ENCODE results near the gene KLC1.

The KLC1 gene

DNA sequence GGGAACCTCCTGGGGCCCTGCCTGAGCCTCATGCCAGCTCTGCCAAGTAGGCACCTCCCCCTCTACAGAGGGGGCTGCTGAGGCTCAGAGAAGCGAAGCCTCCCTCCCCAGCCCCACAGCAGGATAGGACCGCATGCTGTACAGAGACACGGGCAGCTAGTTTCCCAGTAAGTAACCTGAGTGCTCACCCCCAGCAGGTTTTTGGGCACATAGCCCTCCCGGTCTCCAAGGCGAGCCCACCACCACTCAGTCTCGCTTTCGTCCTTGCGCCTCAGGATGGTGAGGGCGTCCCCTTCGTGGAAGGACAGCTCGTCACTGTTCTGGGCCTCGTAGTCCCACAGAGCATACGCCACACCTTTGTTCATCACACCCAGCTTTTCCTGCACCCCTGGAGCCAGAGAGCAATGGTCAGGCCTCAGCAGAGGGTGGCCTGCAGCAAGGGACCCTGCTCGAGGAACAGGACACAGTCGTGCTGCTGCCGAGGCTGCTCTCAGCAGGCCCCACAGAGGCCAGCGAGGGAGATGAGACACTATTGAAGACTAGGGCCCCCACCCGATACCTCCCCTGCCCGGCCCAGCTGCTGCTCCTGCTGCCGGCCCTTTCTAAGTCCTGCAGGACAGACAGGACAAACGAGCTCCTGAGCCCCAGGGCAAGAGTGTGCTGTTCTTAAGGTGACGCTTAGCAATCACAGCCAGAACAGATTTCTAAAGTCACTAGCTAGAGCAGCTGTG is 107.0 kb downstream of the KLC1 start:
- no peak for DNase-seq (ENCODE audit: low read depth)

DNA sequence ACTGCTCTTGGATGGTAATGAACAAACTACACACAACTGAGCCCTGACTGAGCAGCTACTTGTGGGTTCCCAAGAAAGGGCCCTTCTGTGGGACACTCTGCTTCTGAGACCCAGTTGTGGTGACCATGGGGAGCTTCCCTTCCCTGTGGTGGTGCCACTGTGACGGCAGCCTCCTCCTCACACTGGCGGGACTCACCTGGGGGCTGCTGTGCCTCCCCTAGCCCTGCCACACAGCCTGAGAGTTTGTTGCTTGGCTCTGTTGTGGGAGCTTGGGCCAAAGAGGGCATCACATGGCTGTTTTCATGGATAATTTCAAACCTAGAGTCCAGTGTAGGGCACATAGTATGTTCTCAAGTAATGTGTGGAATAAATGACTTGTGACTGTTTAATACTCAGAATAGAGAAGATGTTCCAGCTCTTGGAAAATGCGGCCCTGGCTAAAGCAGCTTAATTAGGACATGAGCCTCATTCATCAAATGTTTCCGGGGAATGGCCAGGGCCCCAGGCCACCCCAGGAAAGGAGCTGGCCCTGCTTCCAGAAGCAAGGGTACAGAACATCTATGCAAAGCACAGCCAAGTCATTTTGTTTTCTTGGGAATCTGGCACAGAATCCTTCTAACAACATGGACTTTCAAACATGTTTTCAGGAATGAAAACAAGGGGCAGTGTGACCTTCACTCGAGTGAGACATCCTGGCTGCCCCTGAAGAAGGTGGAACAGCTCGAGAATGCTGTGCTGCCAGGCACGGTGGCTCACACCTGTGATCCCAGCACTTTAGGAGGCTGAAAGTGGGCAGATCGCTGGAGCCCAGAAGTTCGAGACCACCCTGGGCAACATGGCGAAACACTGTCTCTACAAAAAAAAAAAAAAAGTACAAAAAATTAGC is 107.8 kb downstream of the KLC1 start:
- DNase-seq (ENCODE audit: low read depth) = no peak

DNA sequence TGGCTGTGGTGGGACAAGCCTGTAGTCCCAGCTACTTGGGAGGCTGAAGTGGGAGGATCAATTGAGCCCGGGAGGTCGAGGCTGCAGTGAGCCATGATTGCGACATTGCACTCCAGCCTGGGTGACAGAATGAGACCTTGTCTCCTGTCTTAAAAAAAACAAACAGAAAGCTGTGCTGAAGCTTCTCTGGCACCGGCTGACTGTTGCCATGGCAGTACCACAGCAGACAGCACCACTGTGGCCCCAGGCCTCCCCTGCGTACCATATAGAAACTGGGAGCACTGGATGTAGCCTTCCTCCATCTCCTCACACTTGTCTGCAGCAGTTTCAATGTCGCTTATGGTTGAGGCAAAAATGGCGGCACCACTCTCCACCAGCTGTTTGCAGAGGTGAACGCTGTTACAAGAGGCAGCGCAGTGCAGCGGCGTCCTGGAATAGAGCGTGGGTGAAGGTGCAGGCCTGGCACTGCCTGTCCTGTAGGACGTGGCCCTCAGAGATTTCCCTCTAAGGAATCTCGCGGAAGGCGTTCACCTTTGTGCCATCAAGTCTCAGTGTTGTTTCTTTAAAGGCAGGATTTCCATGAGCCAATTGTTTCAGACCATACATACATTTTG is 108.5 kb downstream of the KLC1 start:
- DNase-seq (ENCODE audit: low read depth) = no peak

DNA sequence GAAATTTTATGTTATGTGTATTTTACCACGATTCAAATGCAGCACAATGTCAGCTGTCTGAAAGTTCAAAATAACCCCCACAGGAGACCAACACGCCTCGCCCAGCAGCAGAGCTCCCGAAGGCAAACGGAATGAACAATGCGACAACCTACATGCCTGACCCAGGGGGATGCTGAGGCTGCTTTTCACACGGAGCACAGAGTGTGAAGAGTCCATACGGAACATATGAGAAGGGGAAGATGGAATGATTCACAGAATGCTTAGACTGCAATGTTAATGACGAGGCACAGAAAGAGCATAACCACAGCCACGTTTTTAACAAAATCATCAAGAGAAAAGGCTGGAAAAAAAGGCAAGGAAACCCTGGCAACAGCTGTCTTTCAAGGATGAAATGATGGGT is 109.2 kb downstream of the KLC1 start:
- DNase-seq (ENCODE audit: low read depth) = no peak

DNA sequence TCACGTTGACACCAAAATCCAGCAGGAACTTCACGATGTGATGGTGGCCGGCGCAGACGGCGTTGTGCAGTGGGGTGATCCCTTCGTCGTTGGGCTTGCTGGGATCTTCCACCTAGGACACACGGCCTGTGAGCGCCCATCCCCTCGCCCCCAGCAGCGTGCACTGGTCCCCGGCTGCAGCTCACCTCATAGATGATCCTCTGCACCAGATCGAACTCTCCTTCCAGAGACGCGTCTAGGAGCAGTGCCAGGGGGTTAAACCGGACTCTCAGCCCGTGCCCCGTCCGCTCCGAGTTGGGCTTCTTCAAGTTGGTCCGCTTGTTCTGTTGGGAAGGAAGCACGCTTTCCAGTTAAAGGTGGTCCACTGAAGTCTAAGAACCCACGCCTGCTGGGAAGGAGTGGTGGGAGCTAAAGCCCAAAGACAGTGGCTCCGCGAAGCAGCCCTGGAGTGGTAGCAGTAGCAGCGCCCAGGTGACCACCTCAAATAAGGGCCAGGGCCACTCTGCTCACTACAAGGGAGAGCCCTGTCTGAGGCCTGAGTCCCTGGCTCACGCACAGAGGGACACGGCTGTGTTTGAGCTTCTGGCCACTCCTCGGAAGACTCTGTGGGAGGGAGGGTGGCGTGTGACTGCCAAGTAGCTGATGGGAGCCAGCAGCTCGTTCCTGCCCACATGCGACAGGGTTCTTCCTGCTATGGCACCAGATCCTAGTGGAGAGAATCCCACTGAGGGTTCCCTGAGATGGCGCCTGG is 109.9 kb downstream of the KLC1 start:
- DNase-seq (ENCODE audit: low read depth) = no peak

DNA sequence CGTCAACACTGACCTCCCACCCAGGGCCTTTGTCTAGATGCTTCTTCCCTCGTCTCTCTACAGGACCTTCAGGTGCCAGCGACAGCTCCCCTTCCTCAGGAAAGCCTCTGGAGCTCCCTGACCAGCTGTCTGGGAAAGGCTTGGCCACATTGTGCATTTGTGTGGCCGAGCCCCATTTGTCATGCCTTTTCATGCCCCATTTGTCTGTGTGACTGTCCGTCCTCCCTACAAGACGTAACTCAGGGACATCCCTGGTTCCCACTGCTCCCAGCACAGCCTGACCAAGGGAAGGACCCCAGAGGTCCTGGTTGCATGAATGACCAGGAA is 110.4 kb downstream of the KLC1 start:
- DNase-seq (ENCODE audit: low read depth) = no peak

DNA sequence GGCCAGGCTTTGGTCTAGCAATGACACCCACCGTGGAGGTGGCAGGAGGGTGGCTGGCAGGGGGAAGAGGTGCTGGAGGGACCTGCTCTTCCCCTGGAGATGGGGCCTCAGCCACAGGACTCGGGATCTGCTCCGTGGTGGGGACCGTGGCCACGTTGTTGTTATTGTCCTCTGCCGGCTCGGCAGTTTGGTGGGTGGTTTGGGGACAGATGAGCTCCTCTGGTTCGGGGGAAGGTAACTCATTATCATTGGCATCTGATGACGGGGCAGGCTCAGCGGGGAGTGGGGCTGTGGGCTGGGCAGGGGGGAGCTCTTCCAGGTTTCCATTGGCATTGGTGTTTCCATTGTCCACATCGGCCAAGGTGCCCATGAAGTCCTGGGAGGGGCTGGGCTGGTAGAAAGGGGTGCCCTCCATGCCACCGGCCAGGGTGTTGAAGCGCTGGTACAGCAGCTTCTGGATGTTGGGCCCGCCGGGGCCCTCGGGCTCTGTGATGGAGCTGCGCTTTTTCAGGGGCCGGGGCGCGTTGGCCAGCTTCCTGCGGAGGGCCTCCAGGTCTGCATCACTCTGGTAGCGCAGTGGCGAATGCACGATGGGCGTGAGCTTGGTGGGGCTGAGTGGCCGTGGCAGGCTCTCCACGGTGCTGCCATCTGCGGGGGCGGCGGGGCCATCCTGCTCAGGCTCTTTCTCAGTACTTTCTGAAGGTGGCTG is 110.9 kb downstream of the KLC1 start:
- DNase-seq (ENCODE audit: low read depth) = no peak

DNA sequence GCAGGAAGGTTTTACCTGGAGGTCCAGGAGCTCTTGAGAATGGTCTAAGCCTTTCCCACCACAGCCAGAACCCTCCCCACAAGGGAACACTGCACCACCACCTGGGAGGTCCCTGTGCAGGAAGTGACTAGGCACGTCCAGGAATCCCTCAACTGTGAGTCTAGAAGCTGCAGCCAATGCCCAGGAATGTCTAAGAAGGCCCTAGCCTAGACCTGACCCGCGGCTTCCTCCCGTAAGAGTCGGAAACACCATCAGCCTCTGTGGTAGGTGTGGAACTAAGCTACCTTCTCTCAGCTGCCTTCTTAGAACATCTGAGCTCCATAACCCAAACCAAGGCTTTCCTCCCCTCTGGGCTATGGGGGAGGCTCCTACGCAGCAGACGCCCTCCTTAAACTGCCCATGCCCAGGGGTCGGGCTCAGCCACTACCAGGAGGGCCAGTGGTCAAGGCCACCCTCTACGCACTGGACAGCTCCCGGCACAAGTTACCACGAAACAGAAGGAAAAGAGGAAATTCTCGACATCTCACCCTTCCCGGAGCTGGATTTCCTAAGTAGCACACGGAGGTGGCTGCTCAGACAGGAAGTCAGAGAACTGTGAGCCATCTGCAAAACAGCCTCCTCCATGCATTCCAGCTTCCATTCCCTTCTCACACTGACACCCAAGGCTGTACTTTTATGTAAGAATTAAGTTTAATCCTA is 112.1 kb downstream of the KLC1 start:
- no peak for DNase-seq (ENCODE audit: low read depth)

DNA sequence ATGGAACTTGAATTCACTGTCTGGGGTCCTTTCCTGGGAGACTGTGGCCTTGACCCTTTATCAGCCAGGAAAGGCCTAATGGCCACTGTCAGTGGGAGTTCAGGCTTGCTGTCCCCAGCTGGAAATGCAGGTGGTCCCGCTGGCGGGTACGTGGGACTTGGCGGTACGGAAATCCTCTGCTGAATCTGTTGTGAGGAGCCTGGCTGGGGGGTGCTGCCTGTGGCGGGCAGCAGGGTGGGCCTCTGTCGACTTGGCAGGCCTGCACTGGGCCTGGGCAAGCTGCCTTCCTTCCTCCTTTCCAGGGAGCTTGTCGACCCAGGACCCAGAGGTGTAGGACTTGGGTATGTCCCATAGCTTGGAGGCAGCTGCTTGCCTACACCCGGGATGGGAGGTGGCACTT is 112.9 kb downstream of the KLC1 start:
- DNase-seq (ENCODE audit: low read depth) = no peak

DNA sequence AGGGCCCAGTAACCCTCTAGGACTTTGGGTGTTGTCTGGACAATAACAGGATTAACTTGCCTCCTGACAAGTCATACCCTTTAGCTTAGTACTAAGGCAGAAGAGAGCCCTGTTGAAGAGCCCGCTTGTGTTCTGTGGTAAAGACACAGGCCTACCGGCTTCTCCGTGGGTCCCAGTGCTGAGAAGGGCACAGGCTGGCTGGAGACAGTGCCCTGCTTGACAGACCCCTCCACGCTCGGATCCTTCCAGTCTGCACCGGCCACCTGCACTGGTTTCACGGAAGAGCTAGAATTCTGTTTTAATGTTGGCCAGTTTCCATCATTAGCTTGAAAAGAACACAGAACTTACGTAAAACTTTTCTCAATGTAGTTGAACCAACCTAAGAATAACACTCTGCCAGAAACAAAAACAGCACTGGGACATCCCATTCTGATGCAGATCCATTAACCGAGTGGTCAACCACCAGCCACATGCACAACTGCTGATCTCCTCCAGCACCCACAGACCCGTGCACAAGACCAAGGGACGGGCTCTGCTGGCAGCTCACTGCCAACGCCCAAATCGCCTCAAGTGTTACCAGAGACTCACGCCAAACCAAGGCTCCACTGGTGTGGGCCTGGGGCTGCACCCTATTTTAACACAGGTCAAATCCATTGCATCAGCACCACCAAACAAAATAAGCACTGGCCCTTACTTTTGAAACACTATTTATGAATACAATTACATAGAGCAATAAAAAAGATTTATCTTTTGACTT is 113.7 kb downstream of the KLC1 start:
- no peak for DNase-seq (ENCODE audit: low read depth)

DNA sequence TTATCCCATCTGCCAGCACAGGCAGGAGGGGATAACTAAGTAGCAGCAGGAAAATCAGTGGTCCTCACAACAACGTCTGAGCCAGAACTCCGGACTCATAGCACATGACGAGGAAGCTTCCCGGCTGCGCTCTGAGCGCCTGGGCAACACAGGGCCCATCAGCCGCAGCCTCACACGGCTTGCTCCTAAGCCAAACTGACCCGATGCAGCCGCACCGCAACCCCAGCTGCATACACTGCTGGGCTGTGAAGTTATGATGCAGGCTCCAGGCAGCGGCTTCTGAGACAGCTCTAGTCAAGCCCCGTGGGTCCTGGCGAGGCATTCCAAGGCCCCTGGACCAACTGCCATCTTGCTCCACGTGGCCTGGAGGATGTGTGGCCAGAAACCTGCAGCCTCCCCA is 114.7 kb downstream of the KLC1 start:
- DNase-seq (ENCODE audit: low read depth) = no peak

DNA sequence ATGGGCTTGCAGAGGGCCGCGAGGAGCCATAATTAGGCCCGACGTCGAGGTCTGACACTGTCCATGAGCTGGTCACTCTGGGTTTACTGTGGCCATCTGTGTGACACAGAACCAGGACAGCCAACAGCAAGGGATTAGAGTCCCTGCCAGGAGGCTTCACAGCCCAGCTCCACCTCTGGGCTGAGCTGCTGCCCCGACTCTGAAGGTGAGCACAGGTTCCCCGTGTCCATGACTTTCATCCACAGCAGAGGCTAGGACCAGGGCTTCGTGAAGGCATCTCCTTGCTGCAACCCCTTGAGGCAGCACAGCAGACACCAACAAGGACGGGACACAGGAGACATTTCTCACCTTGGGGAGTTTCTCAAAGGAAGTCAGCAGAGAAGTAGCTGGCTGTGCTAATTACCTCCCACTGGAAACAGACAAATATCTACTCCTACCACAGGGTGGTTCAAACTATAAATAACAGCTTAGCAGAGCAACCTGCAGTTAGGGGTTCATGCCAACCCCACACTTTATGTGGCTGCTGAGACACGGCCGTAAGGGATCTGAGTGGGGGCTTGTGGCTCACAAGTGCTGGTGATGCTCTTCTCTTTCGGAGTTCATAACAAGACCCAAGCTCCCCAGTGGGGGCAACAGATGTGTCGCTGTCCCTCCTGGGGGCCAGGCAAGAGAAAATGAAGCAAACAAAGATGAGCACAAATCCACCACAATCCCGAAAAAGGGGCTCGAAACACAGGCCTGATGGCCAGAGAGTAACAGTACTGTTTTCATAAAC is 115.8 kb downstream of the KLC1 start:
- no peak for DNase-seq (ENCODE audit: low read depth)

DNA sequence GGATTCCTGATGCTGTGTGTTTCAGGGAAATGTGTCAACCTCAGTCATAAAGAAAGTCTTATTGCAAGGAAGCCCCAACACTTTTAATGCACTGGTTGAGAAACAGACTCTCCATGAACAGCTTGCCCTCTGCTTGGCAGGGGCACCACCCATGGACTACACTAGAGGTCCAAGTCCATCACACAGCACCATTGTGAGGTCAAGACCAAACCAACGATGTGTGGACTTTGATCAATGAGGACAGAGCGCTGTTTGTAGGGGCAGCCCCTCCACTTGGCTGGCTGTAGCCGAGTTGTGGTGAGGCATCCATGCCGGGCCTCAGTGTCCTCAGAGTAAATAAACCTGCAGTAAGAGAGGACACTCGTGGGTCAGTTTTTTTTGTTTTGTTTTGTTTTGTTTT is 116.4 kb downstream of the KLC1 start:
- no peak for DNase-seq (ENCODE audit: low read depth)

DNA sequence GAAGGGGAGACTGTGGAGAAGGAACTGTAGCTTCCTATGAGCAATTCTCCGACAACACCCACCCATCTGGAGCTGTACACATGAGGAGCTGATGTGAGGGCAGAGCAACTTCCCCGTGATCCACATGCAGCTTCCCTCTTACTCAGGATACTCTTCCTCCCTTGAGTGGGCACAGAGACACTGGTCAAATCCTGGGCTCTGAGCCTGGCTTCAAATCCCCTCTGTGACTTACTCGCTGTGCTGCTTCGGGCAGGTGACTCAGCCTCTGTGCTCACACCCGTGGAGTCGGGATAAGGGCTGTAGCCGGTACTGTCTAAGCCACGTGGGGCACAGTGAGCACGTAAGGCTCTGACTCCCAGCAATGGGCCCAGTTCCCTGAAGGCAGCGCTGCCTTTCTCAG is 117.7 kb downstream of the KLC1 start:
- no peak for DNase-seq (ENCODE audit: low read depth)

DNA sequence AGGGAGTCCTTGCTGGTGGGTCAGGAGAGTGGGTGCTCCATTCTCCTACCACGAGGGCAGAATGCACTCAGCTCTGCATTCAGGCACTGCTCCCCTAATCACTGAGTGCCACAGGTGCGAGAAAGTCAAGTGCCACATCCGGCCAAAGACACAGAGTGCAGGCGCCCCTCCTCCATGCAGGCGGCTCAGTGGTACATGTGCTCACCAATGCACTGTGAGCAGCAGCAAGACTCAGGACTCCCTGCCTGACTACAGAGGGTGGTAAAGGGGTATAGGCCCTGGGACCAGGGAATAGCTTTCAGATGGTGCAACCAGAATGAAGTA is 119.5 kb downstream of the KLC1 start:
- peak; percentile 21 for DNase-seq (ENCODE audit: low read depth)

DNA sequence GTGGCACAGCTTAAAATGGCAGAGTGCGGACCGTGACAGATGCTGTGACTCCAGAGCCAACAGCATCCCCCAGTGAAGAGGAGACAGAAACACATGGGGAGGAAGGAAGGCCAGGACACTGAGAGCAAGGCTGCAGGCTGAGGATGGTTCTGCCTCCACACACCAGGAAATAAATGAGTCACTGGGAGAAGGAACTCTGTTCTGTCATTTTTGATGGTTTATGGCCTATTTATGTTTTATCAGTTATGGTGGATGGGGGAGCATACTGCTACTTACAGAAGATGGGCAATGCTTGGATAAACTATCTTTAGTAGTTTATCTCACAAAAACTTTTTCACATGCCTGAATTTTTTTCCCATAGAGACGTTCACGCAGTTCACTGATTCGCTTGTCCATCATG is 120.4 kb downstream of the KLC1 start:
- DNase-seq (ENCODE audit: low read depth) = no peak

DNA sequence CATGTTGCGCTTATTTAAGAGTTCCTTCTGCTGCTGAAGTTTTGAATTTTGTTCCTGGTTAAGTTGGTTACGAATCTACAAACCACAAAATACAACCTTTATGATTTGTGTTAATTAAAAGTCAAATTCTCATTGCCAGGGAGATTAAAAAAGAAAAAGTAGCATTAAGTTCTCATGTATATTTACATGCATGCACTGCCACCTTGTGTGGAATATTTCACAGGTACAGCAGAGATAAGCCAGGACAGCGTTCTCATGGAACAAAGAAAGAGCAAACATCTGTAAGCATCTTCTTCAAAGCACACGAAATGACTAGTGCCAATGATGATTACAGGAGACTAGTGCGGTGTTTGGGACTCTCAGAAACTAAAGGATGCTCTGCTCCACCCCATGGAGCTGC is 120.8 kb downstream of the KLC1 start:
- DNase-seq (ENCODE audit: low read depth) = no peak

Measured in stimulated activated CD8-positive, alpha-beta memory T cell treated with anti-CD3 and anti-CD28 coated beads, Interleukin-15, amount 100 ng/mL, for 1 hour (primary cell).